ENCODE data around the gene CCDC171.

DNA sequence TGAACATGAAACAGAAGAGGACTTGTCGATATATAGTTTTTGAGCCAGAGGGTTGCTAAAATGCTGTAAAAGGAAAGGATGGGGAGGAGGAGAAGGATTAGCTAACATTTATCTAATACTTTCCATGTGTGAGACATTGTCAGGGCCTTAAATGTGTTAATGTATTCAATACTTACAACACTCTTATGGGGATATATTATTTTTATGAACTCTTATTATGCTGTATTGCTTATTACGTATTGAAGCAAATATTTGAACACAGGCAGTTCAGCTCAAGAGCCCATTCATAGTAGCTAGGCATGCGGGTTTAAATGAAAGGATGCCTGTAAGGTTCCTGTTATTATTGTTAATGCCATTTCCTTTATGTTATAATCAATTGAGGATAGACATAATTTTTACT, 391.5 kb downstream of the CCDC171 start:
- TF ChIP-seq, protein P1, sequence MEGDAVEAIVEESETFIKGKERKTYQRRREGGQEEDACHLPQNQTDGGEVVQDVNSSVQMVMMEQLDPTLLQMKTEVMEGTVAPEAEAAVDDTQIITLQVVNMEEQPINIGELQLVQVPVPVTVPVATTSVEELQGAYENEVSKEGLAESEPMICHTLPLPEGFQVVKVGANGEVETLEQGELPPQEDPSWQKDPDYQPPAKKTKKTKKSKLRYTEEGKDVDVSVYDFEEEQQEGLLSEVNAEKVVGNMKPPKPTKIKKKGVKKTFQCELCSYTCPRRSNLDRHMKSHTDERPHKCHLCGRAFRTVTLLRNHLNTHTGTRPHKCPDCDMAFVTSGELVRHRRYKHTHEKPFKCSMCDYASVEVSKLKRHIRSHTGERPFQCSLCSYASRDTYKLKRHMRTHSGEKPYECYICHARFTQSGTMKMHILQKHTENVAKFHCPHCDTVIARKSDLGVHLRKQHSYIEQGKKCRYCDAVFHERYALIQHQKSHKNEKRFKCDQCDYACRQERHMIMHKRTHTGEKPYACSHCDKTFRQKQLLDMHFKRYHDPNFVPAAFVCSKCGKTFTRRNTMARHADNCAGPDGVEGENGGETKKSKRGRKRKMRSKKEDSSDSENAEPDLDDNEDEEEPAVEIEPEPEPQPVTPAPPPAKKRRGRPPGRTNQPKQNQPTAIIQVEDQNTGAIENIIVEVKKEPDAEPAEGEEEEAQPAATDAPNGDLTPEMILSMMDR (IDR thresholded peaks at IDR 0.05), result no peak
- no peak for TF ChIP-seq POLR2A (IDR thresholded peaks at IDR 0.05)

Data from right lobe of liver (tissue), 4 donors.